ENCODE measurements around the gene CCT8. TPM values are rescaled to one million over a fixed set of nuclear protein-coding genes. Genes with fewer than 3 reads are reported as not detected.

The CCT8 gene
- total and polyA plus RNA-seq, 9 of the 15 experiments (the other 6 are each of a cell fraction or from before 2014, with no cell fraction given) = 451 to 1,153 (median 677) TPM

DNA sequence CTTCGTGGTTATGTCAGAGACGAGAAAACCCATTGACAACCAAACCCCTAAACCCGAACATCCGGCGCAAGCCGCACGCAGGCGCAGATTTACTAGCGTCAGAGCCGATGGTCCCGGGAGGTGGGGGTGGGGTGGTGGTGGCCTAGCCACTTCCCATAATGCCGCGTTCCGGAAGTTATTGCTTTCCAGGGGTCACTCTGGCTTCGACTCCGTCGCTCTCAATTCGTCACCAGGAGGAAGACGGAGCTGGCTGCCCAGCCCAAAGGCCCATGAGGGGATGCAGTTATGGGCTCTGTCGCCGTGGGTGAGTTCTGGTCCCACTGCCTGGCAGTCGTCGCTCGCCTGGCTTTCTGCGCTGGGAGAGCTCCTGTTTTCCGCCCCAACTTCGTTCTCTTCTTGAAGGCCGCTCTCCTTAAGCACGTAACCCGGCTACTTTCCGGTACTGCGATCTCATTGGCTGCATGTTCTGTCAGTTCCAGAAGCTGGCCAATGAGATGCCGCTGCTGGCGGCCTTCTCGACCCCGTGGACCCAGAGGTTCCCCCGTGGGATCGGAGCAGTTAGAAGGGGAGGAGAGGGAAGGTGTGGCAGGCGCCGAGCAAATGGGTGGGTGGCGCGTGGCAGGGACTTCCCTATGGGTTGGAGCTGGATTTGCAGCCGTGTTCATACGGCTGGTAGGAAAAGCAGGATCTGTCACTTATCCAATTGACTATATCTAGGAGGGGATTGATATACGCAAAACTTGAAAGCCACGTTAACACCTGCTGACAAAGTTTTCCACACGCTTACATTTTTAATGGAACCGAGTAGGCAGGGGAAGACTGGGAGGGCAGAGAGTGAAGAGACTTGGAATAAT is 48.7 kb downstream of the CCT8 start, which contains the start of gene USP16:
TSS of gene USP16 (plus strand) at position 195 of the 854 bp plus-strand sequence. CDS start 3,246 bp downstream, outside the sequence.
- ChIA-PET CTCF (ENCODE audit: low intra/inter-chr PET ratio) (interaction anchor here (0.6 kb wide), 1 partner anchor 143 kb away, joined by 3 read pairs; no protein-coding TSS in a partner anchor), POLR2A (interaction anchor here (0.6 to 7.6 kb wide), 21 partner anchors 10 to 475 kb away, joined by 3 to 56 read pairs (median 5); partner anchors contain the start of genes CCT8 and LTN1)
- Histone ChIP-seq H3K4me3 (peak within 1 kb of the TSS; percentile 65), H3K9ac (ENCODE audit: insufficient read depth in 1 of 2, low read depth in 2 of 2, low read length in 2 of 2) (peak within 1 kb of the TSS; percentile 94 to 98), H3K4me2 (ENCODE audit: insufficient read depth, low read length) (peak within 1 kb of the TSS; percentile 90), H3K27me3 (ENCODE audit: control insufficient read depth in 2 of 2, insufficient read depth in 2 of 2, low read length in 2 of 2) (no peaks in the 10 kb centered on the region), H2AFZ (ENCODE audit: low read depth, low read length) (peak within 1 kb of the TSS; percentile 97), H3K9me3 (replicated peaks; ENCODE audit: control insufficient read depth, insufficient read depth, low read depth, low read length) (no peaks in the 10 kb centered on the region), H3K27ac (ENCODE audit: extremely low read depth, low read depth, low read length) (peak within 1 kb of the TSS; percentile 97), H4K20me1 (replicated peaks; ENCODE audit: control insufficient read depth, insufficient read depth, low read length) (no peaks in the 10 kb centered on the region), H3K4me1 (replicated peaks in 1 of 2; ENCODE audit: control insufficient read depth in 2 of 2, insufficient read depth in 2 of 2, low read length in 2 of 2) (peaks cover 3 to 13% of the 10 kb centered on the region in 2 experiments; a peak in 1 of 5 replicates), H3K9me1 (ENCODE audit: control insufficient read depth, insufficient read depth, low read length) (no peaks in the 10 kb centered on the region), H3K36me3 (ENCODE audit: control insufficient read depth, insufficient read depth, low read length) (peaks cover 18% of the 10 kb centered on the region), H3K79me2 (ENCODE audit: control insufficient read depth, insufficient read depth, low read length) (peaks cover 51% of the 10 kb centered on the region)
- BruUV-seq (replicated peaks) = no TSS peak
- in situ Hi-C loops (cut with MboI) (no loop called here), intact Hi-C loops (cut with micrococcal nuclease) (loop anchor here (1.0 to 5.0 kb wide), 3 partner anchors 22 to 48 kb away; partner anchors contain the start of genes CCT8 and LTN1)
- peak; percentile 96 for FAIRE-seq
- DNase-seq (ENCODE audit: extremely low read depth in 1 of 4, low spot score in 3 of 4) = peak; percentile 100
- ATAC-seq = peak; percentile 97
- WGBS (ENCODE audit: insufficient coverage, low coverage, missing lambda C conversion rate) = under 1% methylated on average over 45 of the region's 48 CpGs
- TF ChIP-seq ZNF316 (IDR thresholded peaks at IDR 0.05) (no peak), DACH1 (IDR thresholded peaks at IDR 0.05; ENCODE audit: partially characterized antibody) (no peak), ZNF445 (CRISPR knock-in tag; IDR thresholded peaks at IDR 0.05; ENCODE audit: low read depth) (no peak), ZNF696 (CRISPR knock-in tag; conservative IDR thresholded peaks at IDR 0.05) (no peak), SMARCB1 (IDR thresholded peaks at IDR 0.05; ENCODE audit: insufficient read length, low read depth) (no peak), STAT5B (CRISPR knock-in tag; IDR thresholded peaks at IDR 0.05) (no peak), HEY1 (CRISPR knock-in tag; IDR thresholded peaks at IDR 0.05; ENCODE audit: borderline replicate concordance) (no peak)
- TF ChIP-seq, protein P1, sequence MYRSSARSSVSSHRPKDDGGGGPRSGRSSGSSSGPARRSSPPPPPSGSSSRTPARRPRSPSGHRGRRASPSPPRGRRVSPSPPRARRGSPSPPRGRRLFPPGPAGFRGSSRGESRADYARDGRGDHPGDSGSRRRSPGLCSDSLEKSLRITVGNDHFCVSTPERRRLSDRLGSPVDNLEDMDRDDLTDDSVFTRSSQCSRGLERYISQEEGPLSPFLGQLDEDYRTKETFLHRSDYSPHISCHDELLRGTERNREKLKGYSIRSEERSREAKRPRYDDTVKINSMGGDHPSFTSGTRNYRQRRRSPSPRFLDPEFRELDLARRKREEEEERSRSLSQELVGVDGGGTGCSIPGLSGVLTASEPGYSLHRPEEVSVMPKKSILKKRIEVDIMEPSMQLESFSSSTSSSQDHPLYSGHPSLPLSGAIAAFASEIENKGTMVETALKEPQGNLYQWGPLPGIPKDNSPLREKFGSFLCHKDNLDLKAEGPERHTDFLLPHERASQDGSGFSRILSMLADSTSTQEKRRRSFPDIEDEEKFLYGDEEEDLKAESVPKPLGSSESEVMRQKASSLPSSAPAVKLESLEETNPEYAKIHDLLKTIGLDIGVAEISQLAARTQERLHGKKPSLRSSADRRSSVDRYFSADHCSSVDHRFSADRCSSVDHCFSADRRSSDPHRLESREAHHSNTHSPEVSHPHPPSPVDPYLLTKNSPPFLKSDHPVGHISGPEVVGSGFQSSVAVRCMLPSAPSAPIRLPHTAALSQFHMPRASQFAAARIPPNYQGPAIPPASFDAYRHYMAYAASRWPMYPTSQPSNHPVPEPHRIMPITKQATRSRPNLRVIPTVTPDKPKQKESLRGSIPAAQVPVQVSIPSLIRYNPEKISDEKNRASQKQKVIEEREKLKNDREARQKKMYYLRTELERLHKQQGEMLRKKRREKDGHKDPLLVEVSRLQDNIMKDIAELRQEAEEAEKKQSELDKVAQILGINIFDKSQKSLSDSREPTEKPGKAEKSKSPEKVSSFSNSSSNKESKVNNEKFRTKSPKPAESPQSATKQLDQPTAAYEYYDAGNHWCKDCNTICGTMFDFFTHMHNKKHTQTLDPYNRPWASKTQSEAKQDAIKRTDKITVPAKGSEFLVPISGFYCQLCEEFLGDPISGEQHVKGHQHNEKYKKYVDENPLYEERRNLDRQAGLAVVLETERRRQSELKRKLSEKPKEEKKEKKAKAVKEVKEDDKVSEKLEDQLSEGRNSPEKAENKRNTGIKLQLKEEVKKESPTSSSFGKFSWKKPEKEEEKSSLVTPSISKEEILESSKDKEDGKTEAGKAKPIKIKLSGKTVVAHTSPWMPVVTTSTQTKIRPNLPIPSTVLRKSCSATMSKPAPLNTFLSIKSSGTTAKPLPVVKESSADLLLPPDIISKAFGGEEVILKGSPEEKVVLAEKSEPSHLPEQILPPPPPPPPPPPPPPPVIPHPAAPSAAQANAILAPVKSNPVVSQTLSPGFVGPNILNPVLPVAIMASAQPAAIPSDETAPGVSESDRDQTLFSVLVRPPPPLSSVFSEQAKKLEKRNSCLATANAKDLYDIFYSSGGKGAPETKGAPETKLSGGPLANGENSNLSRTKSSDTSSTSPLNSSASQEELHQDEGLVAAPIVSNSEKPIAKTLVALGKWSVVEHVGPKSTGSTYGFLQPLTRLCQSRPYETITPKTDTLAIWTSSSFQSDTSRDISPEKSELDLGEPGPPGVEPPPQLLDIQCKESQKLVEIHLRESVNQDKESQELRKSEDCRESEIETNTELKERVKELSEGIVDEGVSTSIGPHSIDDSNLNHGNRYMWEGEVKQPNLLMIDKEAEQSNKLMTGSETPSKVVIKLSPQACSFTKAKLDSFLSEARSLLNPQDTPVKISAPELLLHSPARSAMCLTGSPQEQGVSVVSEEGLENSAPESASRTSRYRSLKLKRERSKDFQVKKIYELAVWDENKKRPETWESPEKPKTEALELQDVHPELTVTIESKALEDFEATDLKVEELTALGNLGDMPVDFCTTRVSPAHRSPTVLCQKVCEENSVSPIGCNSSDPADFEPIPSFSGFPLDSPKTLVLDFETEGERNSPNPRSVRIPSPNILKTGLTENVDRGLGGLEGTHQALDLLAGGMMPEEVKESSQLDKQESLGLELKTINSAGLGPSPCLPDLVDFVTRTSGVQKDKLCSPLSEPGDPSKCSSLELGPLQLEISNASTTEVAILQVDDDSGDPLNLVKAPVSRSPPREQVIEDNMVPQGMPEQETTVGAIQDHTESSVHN (IDR thresholded peaks at IDR 0.05; ENCODE audit: borderline replicate concordance in 1 of 2, low read depth in 1 of 2) = no peak
- TF ChIP-seq, protein P2, sequence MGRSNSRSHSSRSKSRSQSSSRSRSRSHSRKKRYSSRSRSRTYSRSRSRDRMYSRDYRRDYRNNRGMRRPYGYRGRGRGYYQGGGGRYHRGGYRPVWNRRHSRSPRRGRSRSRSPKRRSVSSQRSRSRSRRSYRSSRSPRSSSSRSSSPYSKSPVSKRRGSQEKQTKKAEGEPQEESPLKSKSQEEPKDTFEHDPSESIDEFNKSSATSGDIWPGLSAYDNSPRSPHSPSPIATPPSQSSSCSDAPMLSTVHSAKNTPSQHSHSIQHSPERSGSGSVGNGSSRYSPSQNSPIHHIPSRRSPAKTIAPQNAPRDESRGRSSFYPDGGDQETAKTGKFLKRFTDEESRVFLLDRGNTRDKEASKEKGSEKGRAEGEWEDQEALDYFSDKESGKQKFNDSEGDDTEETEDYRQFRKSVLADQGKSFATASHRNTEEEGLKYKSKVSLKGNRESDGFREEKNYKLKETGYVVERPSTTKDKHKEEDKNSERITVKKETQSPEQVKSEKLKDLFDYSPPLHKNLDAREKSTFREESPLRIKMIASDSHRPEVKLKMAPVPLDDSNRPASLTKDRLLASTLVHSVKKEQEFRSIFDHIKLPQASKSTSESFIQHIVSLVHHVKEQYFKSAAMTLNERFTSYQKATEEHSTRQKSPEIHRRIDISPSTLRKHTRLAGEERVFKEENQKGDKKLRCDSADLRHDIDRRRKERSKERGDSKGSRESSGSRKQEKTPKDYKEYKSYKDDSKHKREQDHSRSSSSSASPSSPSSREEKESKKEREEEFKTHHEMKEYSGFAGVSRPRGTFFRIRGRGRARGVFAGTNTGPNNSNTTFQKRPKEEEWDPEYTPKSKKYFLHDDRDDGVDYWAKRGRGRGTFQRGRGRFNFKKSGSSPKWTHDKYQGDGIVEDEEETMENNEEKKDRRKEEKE (IDR thresholded peaks at IDR 0.05; ENCODE audit: borderline replicate concordance in 1 of 2, control insufficient read depth in 1 of 2, low read depth in 2 of 2, low read length in 1 of 2) = no peak

Measured in K562 (cell line).